GM06990 (cell line): ENCODE results near the gene CXCR3.
A peak's percentile ranks its signal among the peaks of the same experiment; 100 is the strongest.
"Not testable (repeated sequence)": the region's sequence is repeated elsewhere in the genome, so short reads cannot be mapped to it uniquely, and the experiment has no call there.

Experiments used
- DNase-seq: peaks from one replicate; pipeline ENCODE4 v3.0.0-alpha.2; 2011; ENCODE audit not compliant: insufficient read length; ENCODE audit errors: extremely low read depth
- H3K27me3 ChIP-seq: replicated peaks from 2 replicates; pipeline ENCODE4 v1.6.0; 2011; ENCODE audit warnings: low read length; ENCODE audit not compliant: control insufficient read depth, insufficient read depth
- H3K36me3 ChIP-seq: 2 replicates; pipeline ENCODE4 v1.5.1; 2011; ENCODE audit warnings: low read length; ENCODE audit not compliant: control insufficient read depth, insufficient read depth
- H3K4me3 ChIP-seq: replicated peaks from 2 replicates; pipeline ENCODE4 v1.5.1; 2011; ENCODE audit warnings: low read depth, mild to moderate bottlenecking, control low read depth, low read length
- CTCF ChIP-seq: IDR thresholded peaks from 2 replicates; pipeline ENCODE4 v1.5.1; 2011; ENCODE audit warnings: low read length, control low read depth, mild to moderate bottlenecking, inconsistent platforms; ENCODE audit not compliant: insufficient read depth, poor library complexity, severe bottlenecking

The CXCR3 gene

GRCh38 chrX:71659342-71659741 is 41.0 kb upstream of the CXCR3 start:
- no peak for DNase-seq

GRCh38 chrX:71657267-71657666 is 39.0 kb upstream of the CXCR3 start:
- no peak for DNase-seq
- no peak for TF ChIP-seq CTCF
- Histone ChIP-seq H3K4me3 (no peak overlapping the region), H3K36me3 (no peaks in the 10 kb centered on the region), H3K27me3 (no peaks in the 10 kb centered on the region)

More at GRCh38 chrX:71659342-71659741, 41.0 kb upstream of the CXCR3 start:
- TF ChIP-seq CTCF: no peak
- Histone ChIP-seq H3K36me3 (no peaks in the 10 kb centered on the region), H3K4me3 (no peak overlapping the region), H3K27me3 (no peaks in the 10 kb centered on the region)

GRCh38 chrX:71653344-71653743 is 35.0 kb upstream of the CXCR3 start:
- no peak for TF ChIP-seq CTCF
- Histone ChIP-seq H3K36me3 (no peaks in the 10 kb centered on the region), H3K27me3 (no peaks in the 10 kb centered on the region), H3K4me3 (no peak overlapping the region)
- DNase-seq: no peak

GRCh38 chrX:71652405-71652804 is 34.1 kb upstream of the CXCR3 start:
- DNase-seq: no peak
- H3K4me3 ChIP-seq: no peak overlapping the region
- no peaks in the 10 kb centered on the region for H3K36me3 ChIP-seq
- TF ChIP-seq CTCF: peak; percentile 69
- no peaks in the 10 kb centered on the region for H3K27me3 ChIP-seq

GRCh38 chrX:71650333-71650969 is 32.1 kb upstream of the CXCR3 start:
- peak; percentile 45 for TF ChIP-seq CTCF
- H3K36me3 ChIP-seq: no peaks in the 10 kb centered on the region
- no peak for DNase-seq

GRCh38 chrX:71644406-71644805 is 26.1 kb upstream of the CXCR3 start:
- H3K27me3 ChIP-seq, DNase-seq, H3K36me3 ChIP-seq, H3K4me3 ChIP-seq: not testable (repeated sequence)

More at GRCh38 chrX:71650333-71650969, 32.1 kb upstream of the CXCR3 start:
- no peaks in the 10 kb centered on the region for H3K27me3 ChIP-seq
- H3K4me3 ChIP-seq: no peak overlapping the region
